Activated T-helper 9 cell treated with anti-CD3 and anti-CD28 coated beads, Interleukin-2, amount 50 U/mL, for 16 hours (primary cell): ENCODE results near the gene IFRD1.

Source experiments
- DNase-seq: peaks from one replicate; pipeline ENCODE4 v3.0.0-alpha.2; 2020; ENCODE audit warnings: low read depth

Gene IFRD1, protein sequence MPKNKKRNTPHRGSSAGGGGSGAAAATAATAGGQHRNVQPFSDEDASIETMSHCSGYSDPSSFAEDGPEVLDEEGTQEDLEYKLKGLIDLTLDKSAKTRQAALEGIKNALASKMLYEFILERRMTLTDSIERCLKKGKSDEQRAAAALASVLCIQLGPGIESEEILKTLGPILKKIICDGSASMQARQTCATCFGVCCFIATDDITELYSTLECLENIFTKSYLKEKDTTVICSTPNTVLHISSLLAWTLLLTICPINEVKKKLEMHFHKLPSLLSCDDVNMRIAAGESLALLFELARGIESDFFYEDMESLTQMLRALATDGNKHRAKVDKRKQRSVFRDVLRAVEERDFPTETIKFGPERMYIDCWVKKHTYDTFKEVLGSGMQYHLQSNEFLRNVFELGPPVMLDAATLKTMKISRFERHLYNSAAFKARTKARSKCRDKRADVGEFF

DNA sequence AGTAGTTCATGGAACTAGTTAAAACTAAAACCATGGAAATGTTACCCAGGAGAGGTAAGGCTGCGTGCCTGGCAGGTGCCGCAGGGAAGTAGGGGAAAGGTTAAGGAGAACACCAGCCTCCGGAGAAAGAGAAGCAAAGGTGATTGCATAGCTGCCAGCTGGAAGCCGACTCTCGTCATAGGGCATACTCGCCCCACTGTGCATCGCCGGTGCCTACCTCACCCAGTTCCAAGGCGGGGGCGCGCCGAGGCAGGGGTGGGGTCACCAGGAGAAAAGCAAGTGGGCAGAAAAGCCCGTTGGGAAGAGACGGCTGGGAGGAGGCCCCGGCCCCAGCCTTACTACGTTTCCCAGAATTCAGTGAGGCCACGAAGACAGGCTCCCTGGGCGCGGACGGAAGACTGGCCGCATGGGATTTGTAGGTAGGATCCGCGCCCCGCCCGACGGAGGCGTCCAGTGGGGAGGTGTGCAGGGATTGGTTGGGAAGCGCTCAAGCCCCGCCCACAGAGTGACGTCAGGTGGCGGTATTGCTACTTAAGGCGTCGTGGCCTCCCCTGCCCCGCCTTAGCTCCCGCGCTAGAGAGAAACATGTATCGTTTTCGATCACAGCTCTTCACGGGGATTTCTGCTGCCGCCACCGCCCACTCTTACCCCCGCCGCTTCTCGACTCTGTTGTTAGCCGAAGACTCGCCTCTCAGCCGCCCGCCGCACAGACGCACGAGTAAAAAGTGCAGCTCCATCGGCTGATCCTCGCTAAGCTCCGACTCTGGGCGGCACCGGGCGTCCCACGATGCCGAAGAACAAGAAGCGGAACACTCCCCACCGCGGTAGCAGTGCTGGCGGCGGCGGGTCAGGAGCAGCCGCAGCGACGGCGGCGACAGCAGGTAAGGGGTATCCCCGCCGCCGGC is at the start of gene IFRD1:
TSS of gene IFRD1 (plus strand) at position 559 of the 905 bp plus-strand sequence. CDS start at position 788, 229 bp downstream.
- peak; percentile 97 for DNase-seq

DNA sequence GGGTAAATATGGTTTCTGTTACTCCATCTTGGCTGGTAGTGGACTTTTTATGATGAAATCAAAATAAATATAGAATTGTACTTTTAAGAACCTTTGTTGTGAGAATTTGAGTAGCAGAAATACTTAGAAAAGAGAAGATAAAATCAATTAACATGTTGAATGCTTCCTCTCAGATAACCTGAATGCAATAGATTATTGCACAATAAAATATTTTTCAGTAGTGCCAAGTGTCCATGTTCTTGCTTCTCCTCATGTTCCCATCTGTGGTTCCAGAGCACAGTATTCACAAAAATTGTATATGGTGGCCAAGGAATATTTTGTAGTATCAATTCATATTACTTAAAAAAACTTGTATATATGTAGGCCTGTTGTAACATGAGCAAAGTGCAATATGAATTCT is 45.9 kb upstream of the IFRD1 start:
- no peak for DNase-seq

- no peak for DNase-seq
Measured at GRCh38 chr7:112405286-112405685, 45.0 kb upstream of the IFRD1 start.

DNA sequence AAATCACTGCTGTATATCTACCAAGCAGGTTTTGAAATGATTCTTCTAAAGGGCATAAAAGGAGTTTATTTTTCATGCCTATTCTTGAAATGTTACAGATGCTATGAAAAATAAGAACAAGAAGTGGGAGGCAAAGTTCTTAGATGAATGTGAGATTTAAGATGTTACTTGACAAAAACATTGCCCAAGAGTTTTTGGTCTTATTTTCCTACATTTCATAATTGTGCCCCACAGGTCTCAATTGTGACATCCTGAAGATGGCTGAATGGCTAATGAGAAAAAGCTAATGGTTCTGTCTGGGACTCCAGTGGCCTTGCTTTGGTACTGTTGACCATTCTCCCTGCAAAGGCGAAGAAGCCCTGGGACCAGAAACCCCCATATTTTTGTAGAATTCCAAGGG is 43.0 kb upstream of the IFRD1 start:
- DNase-seq: no peak

- no peak for DNase-seq
Measured at GRCh38 chr7:112410092-112410491, 40.2 kb upstream of the IFRD1 start.

GRCh38 chr7:112411186-112411795 is 39.0 kb upstream of the IFRD1 start:
- DNase-seq: no peak

GRCh38 chr7:112414855-112415490 is 35.3 kb upstream of the IFRD1 start:
- DNase-seq: no peak

DNA sequence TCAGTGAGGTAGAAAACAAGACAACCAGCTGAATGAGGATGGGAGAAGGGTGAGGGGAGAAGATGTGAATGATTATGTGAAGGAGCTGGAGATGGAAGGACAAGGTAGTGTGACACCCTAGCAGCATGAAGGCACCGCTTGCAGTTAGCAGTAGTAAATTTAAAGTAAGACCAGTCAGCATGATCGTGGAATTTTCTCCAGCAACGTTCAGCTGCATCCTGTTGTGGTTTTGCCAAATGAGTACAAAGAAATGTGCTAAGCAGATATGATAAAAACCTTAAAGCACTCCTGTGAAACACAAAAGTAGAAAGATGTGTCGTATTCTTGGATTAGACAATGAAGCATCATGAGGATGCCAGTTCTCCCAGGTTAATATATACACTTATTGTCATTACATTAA is 34.1 kb upstream of the IFRD1 start:
- DNase-seq: no peak

- no peak for DNase-seq
Measured at GRCh38 chr7:112419543-112420130, 30.6 kb upstream of the IFRD1 start.

DNA sequence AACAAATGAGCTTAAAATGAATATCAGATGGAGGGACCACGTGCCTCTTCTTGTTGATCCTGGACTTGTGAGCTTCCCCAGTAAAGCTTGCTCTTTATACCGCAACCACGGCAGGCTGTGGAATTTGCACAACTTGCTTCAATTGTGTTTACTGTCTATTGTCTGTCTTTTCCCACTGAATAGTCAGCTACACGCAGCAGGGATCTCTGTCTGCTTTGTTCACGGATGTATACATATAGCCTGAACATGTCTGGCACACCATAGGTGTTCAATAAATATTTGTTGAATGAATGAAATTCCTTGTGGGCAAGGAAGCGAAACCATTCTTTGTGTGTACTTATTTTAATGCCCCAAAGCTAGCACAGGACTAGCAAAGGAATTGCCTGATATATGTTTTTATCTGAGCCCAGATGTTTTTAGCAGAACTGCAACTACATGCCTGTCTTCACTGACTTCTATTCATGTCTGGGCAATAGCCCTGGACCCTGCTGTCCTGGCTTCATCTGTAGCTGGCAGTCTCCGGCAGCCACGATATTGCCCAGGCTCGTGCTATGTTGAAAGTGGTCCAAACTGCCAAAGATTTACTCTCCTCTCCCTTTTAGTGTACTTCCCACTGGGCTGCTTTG is 29.9 kb upstream of the IFRD1 start:
- no peak for DNase-seq

GRCh38 chr7:112421666-112422486 is 28.4 kb upstream of the IFRD1 start:
- DNase-seq: no peak

- no peak for DNase-seq
Measured at GRCh38 chr7:112422842-112423496, 27.3 kb upstream of the IFRD1 start.

- DNase-seq: no peak
Measured at GRCh38 chr7:112423987-112424386, 26.3 kb upstream of the IFRD1 start.

DNA sequence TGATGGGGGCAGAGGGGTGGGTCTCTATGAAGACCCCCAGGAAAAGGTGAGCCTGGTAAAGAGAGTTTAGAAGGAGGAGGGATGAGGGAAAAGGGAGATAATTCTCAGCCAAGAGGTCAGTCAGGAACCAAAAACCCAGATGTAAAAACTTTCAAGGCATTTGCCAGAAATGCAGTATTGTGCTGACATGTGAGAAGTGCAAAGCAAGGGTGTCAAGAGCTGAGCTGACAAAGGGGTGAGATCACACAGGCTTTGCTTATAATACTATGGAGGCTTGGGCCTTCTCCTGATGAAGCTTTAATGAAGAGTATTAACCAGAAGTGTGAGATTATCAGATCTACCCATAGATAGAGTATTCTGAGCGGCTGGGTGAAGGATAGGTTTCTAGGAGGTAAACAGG is 22.3 kb upstream of the IFRD1 start:
- no peak for DNase-seq

GRCh38 chr7:112428715-112429114 is 21.5 kb upstream of the IFRD1 start:
- DNase-seq: no peak

DNA sequence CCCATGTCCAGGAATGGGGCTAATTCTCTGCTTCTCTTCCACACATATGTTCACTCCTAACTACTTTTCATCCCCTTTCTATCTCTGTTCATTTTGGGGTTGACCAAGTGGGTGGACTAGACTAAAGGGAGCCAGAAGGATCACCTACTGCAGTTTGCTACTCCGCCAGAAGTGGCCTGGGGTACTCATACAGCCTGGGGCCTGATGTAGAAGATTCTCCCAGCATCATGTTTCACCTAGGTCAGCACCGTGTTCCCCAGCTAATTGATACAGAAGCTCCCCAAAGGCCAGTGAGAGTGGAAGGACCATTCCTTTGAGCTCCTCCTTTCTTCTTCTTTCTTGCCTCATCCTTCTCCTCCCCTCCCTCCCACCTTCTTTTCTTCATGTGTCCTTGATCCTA is 19.6 kb upstream of the IFRD1 start:
- no peak for DNase-seq

GRCh38 chr7:112431803-112432202 is 18.5 kb upstream of the IFRD1 start:
- DNase-seq: no peak

- DNase-seq: no peak
Measured at GRCh38 chr7:112433289-112433688, 17.0 kb upstream of the IFRD1 start.

- no peak for DNase-seq
Measured at GRCh38 chr7:112437072-112437471, 13.2 kb upstream of the IFRD1 start.

DNA sequence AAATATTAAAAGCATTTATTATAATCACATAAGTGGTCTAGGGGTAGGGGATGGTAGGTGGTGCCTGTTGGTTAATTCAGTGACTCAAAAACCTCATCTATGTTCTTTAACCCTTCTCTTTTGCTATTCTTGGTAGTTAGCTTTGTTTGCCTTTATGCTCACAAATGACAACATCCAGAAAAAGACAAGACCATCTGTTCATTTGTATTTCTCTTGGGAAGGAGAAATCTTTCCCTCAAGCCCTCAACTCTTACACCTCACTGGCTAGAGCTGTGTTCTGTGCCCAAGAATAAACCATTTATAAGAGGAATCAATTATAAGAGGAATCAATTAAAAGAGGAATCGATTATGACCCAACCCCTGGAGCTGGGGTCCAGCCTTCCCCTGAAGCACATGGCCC is 10.8 kb upstream of the IFRD1 start:
- DNase-seq: no peak
